HL-60 (cell line): Measurements from ENCODE around the gene SUPT5H.

Source experiments
- CTCF ChIP-seq: IDR thresholded peaks from one replicate; pipeline ENCODE4 v1.5.1; 2011; ENCODE audit warnings: low read length, control low read depth, inconsistent platforms; ENCODE audit not compliant: insufficient read depth
- POLR2AphosphoS5 ChIP-seq: IDR thresholded peaks from 2 replicates; pipeline ENCODE4 v1.6.1; 2012; ENCODE audit warnings: low read depth

- TF ChIP-seq CTCF = no peak
- no peak for TF ChIP-seq POLR2AphosphoS5
Measured at GRCh38 chr19:39509233-39509632, 63.9 kb downstream of the SUPT5H start.
